HG03575 (cell line): ENCODE data around the gene CHSY3.

ENCODE experiments used
- ATAC-seq: cut with Tn5 transposase; IDR thresholded peaks from one replicate; pipeline ENCODE4 v1.9.1; 2021; ENCODE audit not compliant: unreplicated experiment, insufficient number of reproducible peaks, low FRiP score; ENCODE audit errors: extremely low read depth

Gene CHSY3

GRCh38 chr5:129938077-129938476, 33.8 kb downstream of the CHSY3 start:
- no peak for ATAC-seq

GRCh38 chr5:129943936-129944335, 39.7 kb downstream of the CHSY3 start:
- ATAC-seq, result no peak

GRCh38 chr5:129945028-129945427, 40.8 kb downstream of the CHSY3 start:
- no peak for ATAC-seq

- ATAC-seq, result no peak
Measured at GRCh38 chr5:129945774-129946270, 41.6 kb downstream of the CHSY3 start.

- ATAC-seq, result no peak
Measured at GRCh38 chr5:129951039-129951438, 46.8 kb downstream of the CHSY3 start.

GRCh38 chr5:129958581-129958980, 54.3 kb downstream of the CHSY3 start:
- ATAC-seq, result no peak

- no peak for ATAC-seq
Measured at GRCh38 chr5:129960831-129961230, 56.6 kb downstream of the CHSY3 start.

- no peak for ATAC-seq
Measured at GRCh38 chr5:129962506-129962905, 58.2 kb downstream of the CHSY3 start.

- no peak for ATAC-seq
Measured at GRCh38 chr5:129963359-129963758, 59.1 kb downstream of the CHSY3 start.

GRCh38 chr5:129966071-129966470, 61.8 kb downstream of the CHSY3 start:
- ATAC-seq, result no peak

- no peak for ATAC-seq
Measured at GRCh38 chr5:129971714-129972113, 67.4 kb downstream of the CHSY3 start.

GRCh38 chr5:129972465-129973141, 68.3 kb downstream of the CHSY3 start:
- no peak for ATAC-seq

- ATAC-seq, result no peak
Measured at GRCh38 chr5:129973716-129974426, 69.6 kb downstream of the CHSY3 start.

- peak; percentile 39 for ATAC-seq
Measured at GRCh38 chr5:129977810-129978209, 73.5 kb downstream of the CHSY3 start.

GRCh38 chr5:129978270-129978669, 74.0 kb downstream of the CHSY3 start:
- ATAC-seq, result no peak

- no peak for ATAC-seq
Measured at GRCh38 chr5:129988453-129988852, 84.2 kb downstream of the CHSY3 start.

- ATAC-seq, result no peak
Measured at GRCh38 chr5:129991780-129992179, 87.5 kb downstream of the CHSY3 start.

GRCh38 chr5:129996896-129997295, 92.6 kb downstream of the CHSY3 start:
- ATAC-seq, result no peak

GRCh38 chr5:130000460-130000859, 96.2 kb downstream of the CHSY3 start:
- ATAC-seq, result no peak

- no peak for ATAC-seq
Measured at GRCh38 chr5:130002183-130002582, 97.9 kb downstream of the CHSY3 start.
